ENCODE data around the gene WDR45. TPM values are rescaled to one million over a fixed set of nuclear protein-coding genes. Genes with fewer than 3 reads are reported as not detected.

Gene WDR45
- total and polyA plus RNA-seq, 2 of the 4 experiments (the other 2 are of a cell fraction) = 40.7 to 67.4 TPM

DNA sequence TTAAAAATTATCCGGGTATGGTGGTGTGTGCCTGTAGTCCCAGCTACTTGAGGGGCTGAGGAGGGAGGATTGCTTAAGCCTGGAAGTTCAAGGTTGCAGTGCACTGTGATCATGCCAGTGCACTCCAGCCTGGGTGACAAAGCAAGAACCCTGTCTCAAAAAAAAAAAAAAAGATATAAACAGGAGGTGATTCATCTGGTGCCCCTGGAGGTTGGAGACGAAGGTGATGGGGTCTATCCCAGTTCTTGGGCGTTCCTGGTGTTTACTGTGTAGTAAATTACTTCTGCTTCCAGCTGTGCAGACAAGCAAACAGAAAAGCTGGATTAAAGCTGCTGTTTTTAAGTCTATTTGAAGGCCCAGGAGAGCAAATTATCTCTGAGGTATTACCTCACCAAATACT is 23.9 kb upstream of the WDR45 start:
- TF ChIP-seq NFE2L2 (IDR thresholded peaks at IDR 0.05; ENCODE audit: low read depth, low read length) = no peak
- no peak for TF ChIP-seq RFX5 (IDR thresholded peaks at IDR 0.05; ENCODE audit: low read depth, low read length)
- no peak for TF ChIP-seq CEBPB (IDR thresholded peaks at IDR 0.05; ENCODE audit: low read depth, low read length)
- TF ChIP-seq, protein P1, sequence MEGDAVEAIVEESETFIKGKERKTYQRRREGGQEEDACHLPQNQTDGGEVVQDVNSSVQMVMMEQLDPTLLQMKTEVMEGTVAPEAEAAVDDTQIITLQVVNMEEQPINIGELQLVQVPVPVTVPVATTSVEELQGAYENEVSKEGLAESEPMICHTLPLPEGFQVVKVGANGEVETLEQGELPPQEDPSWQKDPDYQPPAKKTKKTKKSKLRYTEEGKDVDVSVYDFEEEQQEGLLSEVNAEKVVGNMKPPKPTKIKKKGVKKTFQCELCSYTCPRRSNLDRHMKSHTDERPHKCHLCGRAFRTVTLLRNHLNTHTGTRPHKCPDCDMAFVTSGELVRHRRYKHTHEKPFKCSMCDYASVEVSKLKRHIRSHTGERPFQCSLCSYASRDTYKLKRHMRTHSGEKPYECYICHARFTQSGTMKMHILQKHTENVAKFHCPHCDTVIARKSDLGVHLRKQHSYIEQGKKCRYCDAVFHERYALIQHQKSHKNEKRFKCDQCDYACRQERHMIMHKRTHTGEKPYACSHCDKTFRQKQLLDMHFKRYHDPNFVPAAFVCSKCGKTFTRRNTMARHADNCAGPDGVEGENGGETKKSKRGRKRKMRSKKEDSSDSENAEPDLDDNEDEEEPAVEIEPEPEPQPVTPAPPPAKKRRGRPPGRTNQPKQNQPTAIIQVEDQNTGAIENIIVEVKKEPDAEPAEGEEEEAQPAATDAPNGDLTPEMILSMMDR (conservative IDR thresholded peaks at IDR 0.05; ENCODE audit: low read depth, low read length) = no peak
- no peak for TF ChIP-seq MAFK (IDR thresholded peaks at IDR 0.05; ENCODE audit: low read depth, low read length)
- TF ChIP-seq CHD1 (IDR thresholded peaks at IDR 0.05; ENCODE audit: low read depth, low read length) = no peak
- no peak for TF ChIP-seq RCOR1 (IDR thresholded peaks at IDR 0.05; ENCODE audit: insufficient replicate concordance, low read length)
- TF ChIP-seq BHLHE40 (IDR thresholded peaks at IDR 0.05; ENCODE audit: low read depth, low read length) = no peak
- TF ChIP-seq SMC3 (IDR thresholded peaks at IDR 0.05; ENCODE audit: low read depth, low read length) = no peak
- TF ChIP-seq USF2 (IDR thresholded peaks at IDR 0.05; ENCODE audit: low read depth, low read length) = no peak
- TF ChIP-seq ELK1 (IDR thresholded peaks at IDR 0.05; ENCODE audit: borderline replicate concordance, low read depth, low read length) = no peak
- TF ChIP-seq FOS (IDR thresholded peaks at IDR 0.05; ENCODE audit: low read depth, low read length) = no peak
- Histone ChIP-seq H3K9me1 (ENCODE audit: insufficient read depth, low read length) (no peaks in the 10 kb centered on the region), H2AK5ac (ENCODE audit: low read depth, low read length) (no peak overlapping the region), H3K23ac (ENCODE audit: low read depth, low read length) (no peak overlapping the region), H3K4me2 (ENCODE audit: low read depth, low read length) (no peak overlapping the region), H3K18ac (ENCODE audit: low read depth, low read length) (no peak overlapping the region), H2BK5ac (ENCODE audit: low read depth, low read length, poor library complexity, severe bottlenecking) (no peak overlapping the region), H3K14ac (replicated peaks; ENCODE audit: low read depth, low read length) (no peak overlapping the region), H2BK15ac (ENCODE audit: low read depth, low read length) (no peak overlapping the region), H4K20me1 (ENCODE audit: insufficient read depth, low read length) (no peaks in the 10 kb centered on the region), H2AK9ac (replicated peaks; ENCODE audit: low read depth, low read length, poor library complexity) (no peak overlapping the region), H4K91ac (ENCODE audit: insufficient read depth, low read depth, low read length) (no peak overlapping the region), H3K27ac (ENCODE audit: insufficient read depth, low read length) (no peak overlapping the region), H4K5ac (ENCODE audit: low read depth, low read length) (no peak overlapping the region), H4K8ac (ENCODE audit: low read depth in 2 of 2, low read length in 2 of 2) (no peak overlapping the region), H2BK20ac (ENCODE audit: low read depth, low read length) (no peak overlapping the region), H3K4ac (ENCODE audit: low read depth, low read length) (no peak overlapping the region), H3K4me3 (ENCODE audit: insufficient read depth, low read depth, low read length) (no peak overlapping the region), H3K4me1 (ENCODE audit: control insufficient read depth, insufficient read depth, low read length) (no peaks in the 10 kb centered on the region), H2AFZ (replicated peaks; ENCODE audit: low read length, poor library complexity) (no peak overlapping the region), H3K36me3 (ENCODE audit: control insufficient read depth, insufficient read depth, low read length) (no peaks in the 10 kb centered on the region), H3K9me3 (ENCODE audit: control insufficient read depth, insufficient read depth, low read length) (no peaks in the 10 kb centered on the region), H3K79me1 (ENCODE audit: low read depth in 1 of 2, low read length in 2 of 2) (no peaks in the 10 kb centered on the region), H3K27me3 (ENCODE audit: control insufficient read depth, insufficient read depth, low read length) (no peaks in the 10 kb centered on the region), H3K56ac (ENCODE audit: extremely low read depth, insufficient read depth, low read length) (no peak overlapping the region), H2BK120ac (ENCODE audit: low read depth, low read length) (no peak overlapping the region), H3K9ac (ENCODE audit: low read depth, low read length) (no peak overlapping the region)
- POLR2A ChIA-PET (ENCODE audit: unreplicated experiment) = interaction anchor here (0.7 kb wide), 1 partner anchor 54 kb away, joined by 12 read pairs; no protein-coding TSS in a partner anchor
- DNase-seq (no peak), ATAC-seq (ENCODE audit: low read depth) (no peak)
- CTCF ChIA-PET = interaction anchor here (0.6 kb wide), 1 partner anchor 60 kb away, joined by 5 read pairs; no protein-coding TSS in a partner anchor
- in situ Hi-C loops (cut with MboI; ENCODE audit: low sequenced_read_pairs) = no loop called here
- WGBS, 2 experiments (ENCODE audit: extremely low coverage in 2 of 2, insufficient read length in 1 of 2) = 57% methylated on average over 1 of the region's 3 CpGs; no CpG with 5 or more reads in 1 of the 2 experiments
- intact Hi-C loops (cut with micrococcal nuclease) = no loop called here
- no TSS peak for BruUV-seq (replicated peaks)
- dilution Hi-C loops (cut with HindIII; ENCODE audit: low sequenced_read_pairs, unreplicated experiment) = no loop called here

All from IMR-90 (cell line).